NCI-H1694 treated with DMSO at 0.1 percent for 48 hours (cell line): Measurements from ENCODE around the gene FOXC2.

Source experiments
- DNase-seq: peaks from one replicate; lab custom pipeline; 2025; lab: John Stamatoyannopoulos, UW

The FOXC2 gene

GRCh38 chr16:86573646-86574508 lies 7.2 kb downstream of the FOXC2 start:
- no peak for DNase-seq

GRCh38 chr16:86574646-86575045 lies 8.0 kb downstream of the FOXC2 start:
- DNase-seq: no peak

GRCh38 chr16:86575095-86575685 lies 8.6 kb downstream of the FOXC2 start:
- DNase-seq: no peak

- no peak for DNase-seq
Observed at GRCh38 chr16:86575754-86576557, 9.3 kb downstream of the FOXC2 start.

GRCh38 chr16:86576591-86577313 lies 10.1 kb downstream of the FOXC2 start:
- no peak for DNase-seq

GRCh38 chr16:86577314-86577971 lies 10.8 kb downstream of the FOXC2 start:
- DNase-seq: no peak

GRCh38 chr16:86578061-86578599 lies 11.5 kb downstream of the FOXC2 start, which contains the start of gene FOXL1:
FOXL1 (plus strand) TSS chr16:86578549; CDS start chr16:86578724, 175 bp downstream.
- DNase-seq: no peak

GRCh38 chr16:86578611-86579267 lies 12.1 kb downstream of the FOXC2 start:
- DNase-seq: no peak

GRCh38 chr16:86579268-86580062 lies 12.8 kb downstream of the FOXC2 start:
- no peak for DNase-seq

- DNase-seq: no peak
Observed at GRCh38 chr16:86580063-86580790, 13.6 kb downstream of the FOXC2 start.

- DNase-seq: no peak
Observed at GRCh38 chr16:86580791-86581170, 14.2 kb downstream of the FOXC2 start.

GRCh38 chr16:86581458-86581857 lies 14.8 kb downstream of the FOXC2 start:
- DNase-seq: no peak

GRCh38 chr16:86584071-86584685 lies 17.5 kb downstream of the FOXC2 start:
- no peak for DNase-seq

GRCh38 chr16:86584726-86585721 lies 18.4 kb downstream of the FOXC2 start:
- DNase-seq: no peak

- DNase-seq: no peak
Observed at GRCh38 chr16:86585821-86586611, 19.4 kb downstream of the FOXC2 start.

- no peak for DNase-seq
Observed at GRCh38 chr16:86587487-86587886, 20.9 kb downstream of the FOXC2 start.
